ENCODE results near the gene PARM1. TPM values are rescaled to one million over a fixed set of nuclear protein-coding genes. Genes with fewer than 3 reads are reported as not detected.

PARM1 gene
- total and polyA plus RNA-seq, 2 of the 4 experiments (the other 2 are of a cell fraction), result 0.07 to 0.18 TPM

GRCh38 chr4:74948236-74948635 lies 15.3 kb downstream of the PARM1 start:
- in situ Hi-C loops (cut with MboI; ENCODE audit: low sequenced_read_pairs), result no loop called here
- no peaks in the 10 kb centered on the region for H3K79me1 ChIP-seq (ENCODE audit: low read depth in 1 of 2, low read length in 2 of 2)

More at GRCh38 chr4:74948236-74948635, 15.3 kb downstream of the PARM1 start:
- dilution Hi-C loops (cut with HindIII; ENCODE audit: low sequenced_read_pairs, unreplicated experiment) (no loop called here), intact Hi-C loops (cut with micrococcal nuclease) (no loop called here)
- no peak for ATAC-seq (ENCODE audit: low read depth)
- Histone ChIP-seq H2BK120ac (ENCODE audit: low read depth, low read length) (no peak overlapping the region), H3K4me3 (ENCODE audit: insufficient read depth, low read depth, low read length) (no peak overlapping the region), H4K20me1 (ENCODE audit: insufficient read depth, low read length) (no peaks in the 10 kb centered on the region), H3K4ac (ENCODE audit: low read depth, low read length) (no peak overlapping the region), H4K91ac (ENCODE audit: insufficient read depth, low read depth, low read length) (no peak overlapping the region), H2BK20ac (ENCODE audit: low read depth, low read length) (no peak overlapping the region), H4K8ac (ENCODE audit: low read depth in 2 of 2, low read length in 2 of 2) (no peak overlapping the region), H3K27ac (ENCODE audit: insufficient read depth, low read length) (no peak overlapping the region), H3K56ac (ENCODE audit: extremely low read depth, insufficient read depth, low read length) (no peak overlapping the region), H2AK9ac (replicated peaks; ENCODE audit: low read depth, low read length, poor library complexity) (no peak overlapping the region), H3K9me3 (ENCODE audit: control insufficient read depth, insufficient read depth, low read length) (no peaks in the 10 kb centered on the region), H3K4me2 (ENCODE audit: low read depth, low read length) (no peak overlapping the region), H3K36me3 (ENCODE audit: control insufficient read depth, insufficient read depth, low read length) (no peaks in the 10 kb centered on the region), H3K9ac (ENCODE audit: low read depth, low read length) (no peak overlapping the region), H3K27me3 (ENCODE audit: control insufficient read depth, insufficient read depth, low read length) (no peaks in the 10 kb centered on the region), H4K5ac (ENCODE audit: low read depth, low read length) (no peak overlapping the region), H2BK5ac (ENCODE audit: low read depth, low read length, poor library complexity, severe bottlenecking) (no peak overlapping the region), H3K4me1 (ENCODE audit: control insufficient read depth, insufficient read depth, low read length) (no peaks in the 10 kb centered on the region), H3K14ac (replicated peaks; ENCODE audit: low read depth, low read length) (no peak overlapping the region), H2AK5ac (ENCODE audit: low read depth, low read length) (no peak overlapping the region), H2BK15ac (ENCODE audit: low read depth, low read length) (no peak overlapping the region), H3K18ac (ENCODE audit: low read depth, low read length) (no peak overlapping the region), H2AFZ (replicated peaks; ENCODE audit: low read length, poor library complexity) (no peak overlapping the region), H3K23ac (ENCODE audit: low read depth, low read length) (no peak overlapping the region), H3K9me1 (ENCODE audit: insufficient read depth, low read length) (no peaks in the 10 kb centered on the region)
- POLR2A ChIA-PET (ENCODE audit: unreplicated experiment), result no interaction called here
- no peak for DNase-seq
- CTCF ChIA-PET, result no interaction called here
- no CpG with 5 or more reads among the region's 2 CpGs for WGBS, 2 experiments (ENCODE audit: extremely low coverage in 2 of 2, insufficient read length in 1 of 2)
- BruUV-seq (replicated peaks), result no TSS peak
- TF ChIP-seq RAD21 (IDR thresholded peaks at IDR 0.05; ENCODE audit: low read length) (no peak), CHD1 (IDR thresholded peaks at IDR 0.05; ENCODE audit: low read depth, low read length) (no peak), RFX5 (IDR thresholded peaks at IDR 0.05; ENCODE audit: low read depth, low read length) (no peak), CEBPB (IDR thresholded peaks at IDR 0.05; ENCODE audit: low read depth, low read length) (no peak), ELK1 (IDR thresholded peaks at IDR 0.05; ENCODE audit: borderline replicate concordance, low read depth, low read length) (no peak), USF2 (IDR thresholded peaks at IDR 0.05; ENCODE audit: low read depth, low read length) (no peak), MXI1 (IDR thresholded peaks at IDR 0.05; ENCODE audit: borderline replicate concordance, low read depth, low read length) (no peak), SMC3 (IDR thresholded peaks at IDR 0.05; ENCODE audit: low read depth, low read length) (no peak), MAZ (IDR thresholded peaks at IDR 0.05; ENCODE audit: borderline replicate concordance, low read depth, low read length) (no peak), FOS (IDR thresholded peaks at IDR 0.05; ENCODE audit: low read depth, low read length) (no peak), POLR2A (IDR thresholded peaks at IDR 0.05; ENCODE audit: low read depth, low read length) (no peak), MAFK (IDR thresholded peaks at IDR 0.05; ENCODE audit: low read depth, low read length) (no peak), BHLHE40 (IDR thresholded peaks at IDR 0.05; ENCODE audit: low read depth, low read length) (no peak), RCOR1 (IDR thresholded peaks at IDR 0.05; ENCODE audit: insufficient replicate concordance, low read length) (no peak), CTCF (conservative IDR thresholded peaks at IDR 0.05; ENCODE audit: low read depth, low read length) (no peak), NFE2L2 (IDR thresholded peaks at IDR 0.05; ENCODE audit: low read depth, low read length) (no peak)
